ENCODE measurements around the gene PRR14L.

DNA sequence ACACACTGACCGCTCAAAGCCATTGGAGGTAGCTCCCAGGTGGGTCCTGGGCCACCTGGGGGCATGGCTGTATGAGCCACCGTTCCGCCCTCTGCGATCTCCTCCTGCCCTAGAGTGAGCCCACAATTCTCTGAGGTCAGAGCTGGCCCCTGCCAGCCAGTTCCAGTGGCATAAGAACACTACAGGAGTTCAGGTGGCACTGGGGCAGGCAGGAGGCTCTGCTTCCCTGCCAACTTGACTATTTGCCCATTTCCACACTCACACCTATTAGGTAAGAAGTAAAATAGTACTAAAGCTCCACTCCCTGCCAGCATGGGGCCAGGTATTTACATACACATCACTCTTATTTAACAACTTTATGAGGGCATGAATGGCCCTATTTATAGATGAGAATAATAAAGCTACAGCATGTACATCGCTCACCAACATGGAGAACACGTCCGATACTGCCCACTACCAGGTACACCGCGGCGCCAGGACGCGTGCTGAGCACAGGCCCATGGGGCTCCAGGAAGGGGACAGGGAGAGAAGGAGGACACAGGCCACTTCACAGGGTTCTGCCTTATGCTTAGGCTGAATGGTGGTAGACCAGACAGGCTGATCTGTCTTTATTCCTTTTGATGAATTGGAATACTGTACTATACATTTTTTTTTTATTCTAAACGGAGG lies 114.2 kb downstream of the PRR14L start:
- TF ChIP-seq, protein P1, sequence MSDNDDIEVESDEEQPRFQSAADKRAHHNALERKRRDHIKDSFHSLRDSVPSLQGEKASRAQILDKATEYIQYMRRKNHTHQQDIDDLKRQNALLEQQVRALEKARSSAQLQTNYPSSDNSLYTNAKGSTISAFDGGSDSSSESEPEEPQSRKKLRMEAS (IDR thresholded peaks at IDR 0.05; ENCODE audit: low read depth, low read length) = no peak
- no peak for TF ChIP-seq POLR2A (IDR thresholded peaks at IDR 0.05; ENCODE audit: extremely low read depth, insufficient read length)

All from NB4 (cell line).